Mesendoderm (in vitro differentiated cells): ENCODE data around the gene PROC. TPM values are rescaled to one million over a fixed set of nuclear protein-coding genes. Genes with fewer than 3 reads are reported as not detected.

Source experiments
- DNase-seq: peaks from one replicate; pipeline ENCODE4 v3.0.0; 2013
- H2AK5ac ChIP-seq: 2 replicates; pipeline ENCODE4 v1.6.1; 2013; ENCODE audit warnings: low read length, inconsistent platforms
- H2BK120ac ChIP-seq: 2 replicates; pipeline ENCODE4 v1.6.1; 2013; ENCODE audit warnings: low read depth, mild to moderate bottlenecking, low read length, moderate library complexity, mixed read lengths
- H2BK15ac ChIP-seq: replicated peaks from 2 replicates; pipeline ENCODE4 v1.6.1; 2013; ENCODE audit warnings: low read depth, mild to moderate bottlenecking, moderate library complexity
- H2BK5ac ChIP-seq: 2 replicates; pipeline ENCODE4 v1.6.1; 2013; ENCODE audit warnings: low read length, inconsistent platforms
- H3K18ac ChIP-seq: 2 replicates; pipeline ENCODE4 v1.6.1; 2013; ENCODE audit warnings: mild to moderate bottlenecking, low read length, mixed read lengths
- H3K23ac ChIP-seq: one replicate; pipeline ENCODE4 v1.6.1; 2013; ENCODE audit warnings: low read length
- H3K27ac ChIP-seq: 2 replicates; pipeline ENCODE4 v1.5.1; 2013; ENCODE audit warnings: low read depth, mild to moderate bottlenecking, inconsistent platforms, low read length, moderate library complexity
- H3K27me3 ChIP-seq: 2 replicates; pipeline ENCODE4 v1.6.1; 2013; ENCODE audit warnings: low read length, control low read depth, mild to moderate bottlenecking, inconsistent platforms; ENCODE audit not compliant: insufficient read depth, poor library complexity
- H3K36me3 ChIP-seq: 2 replicates; pipeline ENCODE4 v1.6.1; 2013; ENCODE audit warnings: low read length, inconsistent platforms; ENCODE audit not compliant: control insufficient read depth, insufficient read depth
- H3K4ac ChIP-seq: one replicate; pipeline ENCODE4 v1.6.1; 2013; ENCODE audit warnings: low read depth, mild to moderate bottlenecking, low read length, moderate library complexity
- H3K4me1 ChIP-seq: 2 replicates; pipeline ENCODE4 v1.6.1; 2013; ENCODE audit warnings: low read depth, low read length, inconsistent platforms; ENCODE audit not compliant: control insufficient read depth
- H3K4me2 ChIP-seq: 2 replicates; pipeline ENCODE4 v1.6.1; 2013; ENCODE audit warnings: low read length
- H3K4me3 ChIP-seq: 2 replicates; pipeline ENCODE4 v1.5.1; 2013; ENCODE audit warnings: mild to moderate bottlenecking, low read length
- H3K56ac ChIP-seq: one replicate; pipeline ENCODE4 v1.6.1; 2013; ENCODE audit warnings: low read length
- H3K79me1 ChIP-seq: 2 replicates; pipeline ENCODE4 v1.6.1; 2013; ENCODE audit warnings: low read length, inconsistent platforms
- H3K79me2 ChIP-seq: 2 replicates; pipeline ENCODE4 v1.6.1; 2013; ENCODE audit warnings: mild to moderate bottlenecking, low read length; ENCODE audit not compliant: control insufficient read depth, insufficient read depth
- H3K9ac ChIP-seq: 2 replicates; pipeline ENCODE4 v1.6.1; 2013; ENCODE audit warnings: low read length, inconsistent platforms
- H4K5ac ChIP-seq: one replicate; pipeline ENCODE4 v1.6.1; 2013; ENCODE audit warnings: low read length
- H4K8ac ChIP-seq: one replicate; pipeline ENCODE4 v1.6.1; 2013; ENCODE audit warnings: low read depth, mild to moderate bottlenecking, control low read depth, low read length, moderate library complexity
- WGBS: extraction: QIAGEN DNeasy Blood & Tissue Kit; methylation state at CpG from one replicate; pipeline ENCODE4 v1.1.7; 2013; ENCODE audit warnings: low lambda C conversion rate, missing lambda C conversion rate; ENCODE audit not compliant: insufficient coverage; ENCODE audit errors: extremely low coverage; 5-methylcytosine and 5-hydroxymethylcytosine counted together
- small RNA-seq: library from polyadenylated mRNA; stranded (forward); fragments of <200 nt; extraction: miRNeasy Mini kit (QIAGEN cat#:217004); gene quantifications from one replicate; pipeline ENCODE3, GENCODE V24; 2013; ENCODE audit not compliant: insufficient read depth

PROC gene

GRCh38 chr2:127471286-127471988, 53.2 kb downstream of the PROC start:
- Histone ChIP-seq H3K4ac (no peak overlapping the region), H3K9ac (no peak overlapping the region), H3K27me3 (no peaks in the 10 kb centered on the region), H3K4me1 (no peaks in the 10 kb centered on the region), H3K4me3 (no peak overlapping the region), H3K79me2 (no peaks in the 10 kb centered on the region), H3K79me1 (no peaks in the 10 kb centered on the region), H3K27ac (no peak overlapping the region), H2BK5ac (no peak overlapping the region), H3K23ac (no peak overlapping the region), H3K56ac (no peak overlapping the region), H3K36me3 (no peaks in the 10 kb centered on the region), H2BK15ac (no peak overlapping the region), H4K8ac (no peak overlapping the region), H3K18ac (no peak overlapping the region), H2BK120ac (no peak overlapping the region), H3K4me2 (no peak overlapping the region), H4K5ac (no peak overlapping the region), H2AK5ac (no peak overlapping the region)
- no CpG with 5 or more reads among the region's 4 CpGs for WGBS
- DNase-seq = no peak

DNA sequence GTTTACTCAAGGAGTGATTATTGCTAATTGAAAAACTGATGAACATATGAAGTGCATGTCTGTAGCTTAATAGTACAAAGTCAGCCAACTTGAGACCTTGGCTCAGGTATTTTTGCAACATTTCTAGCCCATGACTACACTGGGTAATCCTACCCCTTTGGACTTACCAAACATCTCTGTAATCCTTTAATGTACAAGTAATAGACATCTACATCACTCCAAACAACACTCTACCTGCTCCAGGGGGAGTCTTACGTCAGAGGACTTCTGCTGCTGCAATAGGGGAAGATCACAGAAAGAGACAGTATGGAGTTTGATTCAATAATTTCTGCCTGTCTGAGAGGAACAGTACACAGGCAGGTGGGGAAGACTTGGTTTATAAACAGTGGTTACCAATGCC, 54.0 kb downstream of the PROC start:
- no peaks in the 10 kb centered on the region for H3K79me1 ChIP-seq
- H3K27me3 ChIP-seq = no peaks in the 10 kb centered on the region
- no peak overlapping the region for H4K8ac ChIP-seq
- no peak overlapping the region for H2BK15ac ChIP-seq
- H2AK5ac ChIP-seq = no peak overlapping the region
- H3K79me2 ChIP-seq = no peaks in the 10 kb centered on the region
- no peak overlapping the region for H3K4me3 ChIP-seq
- H3K36me3 ChIP-seq = no peaks in the 10 kb centered on the region
- DNase-seq = no peak
- no peak overlapping the region for H2BK5ac ChIP-seq
- no peak overlapping the region for H3K27ac ChIP-seq
- H2BK120ac ChIP-seq = no peak overlapping the region
- no peak overlapping the region for H3K23ac ChIP-seq
- no peak overlapping the region for H3K4ac ChIP-seq
- no peak overlapping the region for H3K56ac ChIP-seq
- no peak overlapping the region for H3K9ac ChIP-seq
- H3K18ac ChIP-seq = no peak overlapping the region
- no CpG with 5 or more reads among the region's 1 CpG for WGBS
- no peak overlapping the region for H4K5ac ChIP-seq
- no peaks in the 10 kb centered on the region for H3K4me1 ChIP-seq
- no peak overlapping the region for H3K4me2 ChIP-seq

DNA sequence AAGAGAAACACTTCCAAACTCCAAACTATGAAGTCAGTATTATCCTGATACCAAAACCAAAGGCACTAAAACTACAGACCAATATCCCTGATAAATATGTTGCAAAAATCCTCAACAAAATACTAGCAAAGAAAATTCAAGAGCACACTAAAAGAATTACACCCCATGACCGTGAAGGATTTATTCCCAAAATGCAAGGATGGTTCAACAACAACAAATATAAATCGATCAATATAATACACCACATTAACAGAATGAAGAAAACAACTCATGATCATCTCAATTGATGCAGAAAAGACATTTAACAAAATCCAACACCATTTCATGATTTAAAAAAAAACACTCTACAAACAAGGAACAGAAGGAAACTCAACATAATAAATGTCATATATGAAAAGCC, 57.6 kb downstream of the PROC start:
- H2AK5ac ChIP-seq = no peak overlapping the region
- H3K79me2 ChIP-seq = no peaks in the 10 kb centered on the region
- no peak overlapping the region for H4K8ac ChIP-seq
- no peaks in the 10 kb centered on the region for H3K27me3 ChIP-seq
- no peaks in the 10 kb centered on the region for H3K36me3 ChIP-seq
- no peaks in the 10 kb centered on the region for H3K4me1 ChIP-seq
- no peak overlapping the region for H3K18ac ChIP-seq
- no peak overlapping the region for H2BK120ac ChIP-seq
- no peak overlapping the region for H2BK5ac ChIP-seq
- no peak overlapping the region for H2BK15ac ChIP-seq
- no peak overlapping the region for H4K5ac ChIP-seq
- no peak overlapping the region for H3K4ac ChIP-seq
- no peak overlapping the region for H3K56ac ChIP-seq
- H3K79me1 ChIP-seq = no peaks in the 10 kb centered on the region
- no peak overlapping the region for H3K27ac ChIP-seq
- H3K4me2 ChIP-seq = no peak overlapping the region
- no peak overlapping the region for H3K4me3 ChIP-seq
- DNase-seq = no peak
- no peak overlapping the region for H3K9ac ChIP-seq
- WGBS = no CpG with 5 or more reads among the region's 2 CpGs
- no peak overlapping the region for H3K23ac ChIP-seq

Small RNAs within 50 kb of the gene (small RNA-seq; reads per million reads assigned to genes)
- gene MIR4783 (1.1 reads per million), gene RNU4-48P (not detected)
